D721Med (cell line): Measurements from ENCODE around the gene EPS8L1.

Source experiments
- DNase-seq: peaks from one replicate; pipeline ENCODE4 v3.0.0; 2011; ENCODE audit warnings: low spot score; ENCODE audit not compliant: insufficient read length
- FAIRE-seq: peaks from 2 replicates; lab custom pipeline; 2011; peaks lifted over from hg19 to GRCh38; lab: Jason Lieb, UNC
- CTCF ChIP-seq: IDR thresholded peaks from 2 replicates; pipeline ENCODE4 v1.5.1; 2012; ENCODE audit warnings: mild to moderate bottlenecking, control low read depth; ENCODE audit not compliant: insufficient read depth; ENCODE audit errors: missing control alignments

Gene EPS8L1

GRCh38 chr19:55114566-55115145 lies 39.0 kb downstream of the EPS8L1 start:
- no peak for FAIRE-seq
- no peak for DNase-seq
- TF ChIP-seq CTCF, result no peak

- FAIRE-seq (no peak), DNase-seq (no peak)
- TF ChIP-seq CTCF, result no peak
Observed at GRCh38 chr19:55115446-55116065, 39.9 kb downstream of the EPS8L1 start.

- FAIRE-seq (no peak), DNase-seq (no peak)
- no peak for TF ChIP-seq CTCF
Observed at GRCh38 chr19:55116232-55116858, 40.7 kb downstream of the EPS8L1 start.

- TF ChIP-seq CTCF, result no peak
Observed at GRCh38 chr19:55116859-55117662, 41.4 kb downstream of the EPS8L1 start, which contains the start of gene PPP1R12C. PPP1R12C (minus strand) TSS chr19:55117637; CDS start chr19:55117543, 94 bp downstream.

GRCh38 chr19:55117663-55118391 lies 42.2 kb downstream of the EPS8L1 start:
- no peak for TF ChIP-seq CTCF

More at GRCh38 chr19:55116859-55117662, 41.4 kb downstream of the EPS8L1 start, which contains the start of gene PPP1R12C:
- FAIRE-seq (no peak), DNase-seq (no peak)

GRCh38 chr19:55118401-55118991 lies 42.8 kb downstream of the EPS8L1 start:
- DNase-seq (no peak), FAIRE-seq (no peak)
- no peak for TF ChIP-seq CTCF

More at GRCh38 chr19:55117663-55118391, 42.2 kb downstream of the EPS8L1 start:
- FAIRE-seq (no peak), DNase-seq (peak; percentile 97)
